HEK293 (cell line): ENCODE results near the gene SLC12A2.

Experiments
- CTCF ChIA-PET: fragments of 350-600 bp; formaldehyde crosslinking; extraction: SDS; loops from one replicate; lab custom pipeline; 2021; ENCODE audit warnings: antibody characterized with exemption; lab: Yijun Ruan, JAX
- POLR2A ChIA-PET: fragments of 300-600 bp; formaldehyde crosslinking; extraction: SDS; loops from one replicate; lab custom pipeline; 2020; ENCODE audit warnings: antibody characterized with exemption, inconsistent platforms; lab: Yijun Ruan, JAX
- H3K27ac ChIP-seq: fragments of 200-500 bp; sonication (Bioruptor generic); 2 replicates; pipeline ENCODE4 v1.5.1; 2014; ENCODE audit warnings: low read depth, low read length, control low read depth, inconsistent platforms; ENCODE audit errors: extremely low read depth
- H3K36me3 ChIP-seq, 2 experiments: fragments of 200-500 bp in 1 of 2; sonication (Bioruptor generic) in 1 of 2; 1 replicate in 1 of 2; 2 replicates in 1 of 2; pipeline ENCODE4 v1.5.1; 2014 to 2017; ENCODE audit warnings: inconsistent platforms in 2 of 2, low read length in 2 of 2; ENCODE audit not compliant: control insufficient read depth in 2 of 2, insufficient read depth in 1 of 2
- H3K4me1 ChIP-seq: fragments of 200-500 bp; sonication (Bioruptor generic); 2 replicates; pipeline ENCODE4 v1.5.1; 2014; ENCODE audit warnings: mild to moderate bottlenecking, low read length, inconsistent platforms; ENCODE audit not compliant: control insufficient read depth, insufficient read depth
- H3K4me3 ChIP-seq: 2 replicates; pipeline ENCODE4 v1.5.1; 2011; ENCODE audit warnings: low read depth, mild to moderate bottlenecking, control low read depth, low read length, moderate library complexity
- H3K9me3 ChIP-seq: fragments of 200-500 bp; sonication (Bioruptor generic); 2 replicates; pipeline ENCODE4 v1.5.1; 2014; ENCODE audit warnings: low read depth, low read length, inconsistent platforms; ENCODE audit not compliant: control insufficient read depth, insufficient read depth
- FEZF1 ChIP-seq: fragments of 450-650 bp; formaldehyde crosslinking; IDR thresholded peaks from 2 replicates; pipeline ENCODE4 v1.5.1; 2016; ENCODE audit warnings: missing biosample characterization, missing genetic modification characterization
- GLI2 ChIP-seq: fragments of 450-650 bp; formaldehyde crosslinking; IDR thresholded peaks from 2 replicates; pipeline ENCODE4; 2017; ENCODE audit warnings: missing biosample characterization, missing genetic modification characterization, low read depth, borderline replicate concordance
- OSR2 ChIP-seq: fragments of 450-650 bp; formaldehyde crosslinking; IDR thresholded peaks from 2 replicates; pipeline ENCODE4 v1.5.1; 2016; ENCODE audit warnings: missing biosample characterization, missing genetic modification characterization
- PRDM6 ChIP-seq: fragments of 450-650 bp; formaldehyde crosslinking; IDR thresholded peaks from 2 replicates; pipeline ENCODE4 v1.5.1; 2017; ENCODE audit warnings: missing biosample characterization, missing genetic modification characterization
- SETDB1 ChIP-seq: IDR thresholded peaks from one replicate; pipeline ENCODE4 v1.6.1; 2017; ENCODE audit warnings: mild to moderate bottlenecking, low read length, moderate library complexity, mixed read lengths; ENCODE audit not compliant: insufficient read length
- ZBTB17 ChIP-seq: fragments of 450-650 bp; formaldehyde crosslinking; IDR thresholded peaks from 2 replicates; pipeline ENCODE4 v1.5.1; 2016; ENCODE audit warnings: missing biosample characterization, missing genetic modification characterization
- ZBTB20 ChIP-seq: fragments of 450-650 bp; formaldehyde crosslinking; IDR thresholded peaks from 2 replicates; pipeline ENCODE4 v1.5.1; 2016; ENCODE audit warnings: missing biosample characterization, missing genetic modification characterization
- ZBTB7A ChIP-seq: fragments of 450-650 bp; formaldehyde crosslinking; IDR thresholded peaks from 2 replicates; pipeline ENCODE4 v1.5.1; 2016; ENCODE audit warnings: low read depth, missing biosample characterization, missing genetic modification characterization
- ZNF10 ChIP-seq: fragments of 450-650 bp; formaldehyde crosslinking; IDR thresholded peaks from 2 replicates; pipeline ENCODE4 v1.5.1; 2017; ENCODE audit warnings: missing biosample characterization, missing genetic modification characterization
- ZNF133 ChIP-seq: fragments of 450-650 bp; formaldehyde crosslinking; IDR thresholded peaks from 2 replicates; pipeline ENCODE4 v1.5.1; 2016; ENCODE audit warnings: missing biosample characterization, missing genetic modification characterization
- ZNF16 ChIP-seq: fragments of 450-650 bp; formaldehyde crosslinking; IDR thresholded peaks from 2 replicates; pipeline ENCODE4 v1.5.1; 2016; ENCODE audit warnings: low read depth, missing biosample characterization, missing genetic modification characterization
- ZNF19 ChIP-seq: fragments of 450-650 bp; formaldehyde crosslinking; IDR thresholded peaks from 2 replicates; pipeline ENCODE4; 2016; ENCODE audit warnings: missing biosample characterization, missing genetic modification characterization, low read depth
- ZNF214 ChIP-seq: fragments of 450-650 bp; formaldehyde crosslinking; IDR thresholded peaks from 2 replicates; pipeline ENCODE4 v1.5.1; 2017; ENCODE audit warnings: missing biosample characterization, mild to moderate bottlenecking, missing genetic modification characterization, borderline replicate concordance
- ZNF223 ChIP-seq: fragments of 450-650 bp; formaldehyde crosslinking; IDR thresholded peaks from 2 replicates; pipeline ENCODE4 v1.5.1; 2016; ENCODE audit warnings: missing biosample characterization, missing genetic modification characterization
- ZNF350 ChIP-seq: fragments of 450-650 bp; formaldehyde crosslinking; IDR thresholded peaks from 2 replicates; pipeline ENCODE4 v1.5.0; 2017; ENCODE audit warnings: missing biosample characterization, mild to moderate bottlenecking, missing genetic modification characterization
- ZNF37A ChIP-seq: fragments of 450-650 bp; IDR thresholded peaks from 2 replicates; pipeline ENCODE4 v1.5.1; 2018; ENCODE audit warnings: missing biosample characterization, missing genetic modification characterization
- ZNF501 ChIP-seq: fragments of 450-650 bp; formaldehyde crosslinking; IDR thresholded peaks from 2 replicates; pipeline ENCODE4 v1.5.1; 2016; ENCODE audit warnings: missing biosample characterization, missing genetic modification characterization
- ZNF529 ChIP-seq: fragments of 450-650 bp; formaldehyde crosslinking; IDR thresholded peaks from 2 replicates; pipeline ENCODE4 v1.5.1; 2017; ENCODE audit warnings: missing genetic modification characterization, missing biosample characterization; ENCODE audit not compliant: insufficient replicate concordance
- ZNF555 ChIP-seq: fragments of 450-650 bp; formaldehyde crosslinking; conservative IDR thresholded peaks from 2 replicates; pipeline ENCODE4 v1.5.1; 2017; ENCODE audit warnings: missing biosample characterization, mild to moderate bottlenecking, missing genetic modification characterization, inconsistent platforms
- ZNF558 ChIP-seq: fragments of 450-650 bp; formaldehyde crosslinking; IDR thresholded peaks from 2 replicates; pipeline ENCODE4 v1.5.1; 2016; ENCODE audit warnings: missing biosample characterization, missing genetic modification characterization
- ZNF654 ChIP-seq: fragments of 450-650 bp; formaldehyde crosslinking; IDR thresholded peaks from 2 replicates; pipeline ENCODE4 v1.5.1; 2016; ENCODE audit warnings: low read depth, missing biosample characterization, missing genetic modification characterization
- ZNF658 ChIP-seq: fragments of 450-650 bp; formaldehyde crosslinking; IDR thresholded peaks from 2 replicates; pipeline ENCODE4; 2016; ENCODE audit warnings: missing biosample characterization, missing genetic modification characterization
- ZNF785 ChIP-seq: fragments of 450-650 bp; formaldehyde crosslinking; IDR thresholded peaks from 2 replicates; pipeline ENCODE4 v1.5.1; 2016; ENCODE audit warnings: missing biosample characterization, missing genetic modification characterization
- ZNF791 ChIP-seq: fragments of 450-650 bp; formaldehyde crosslinking; IDR thresholded peaks from 2 replicates; pipeline ENCODE4 v1.5.1; 2016; ENCODE audit warnings: missing biosample characterization, missing genetic modification characterization
- ZNF792 ChIP-seq: fragments of 450-650 bp; formaldehyde crosslinking; IDR thresholded peaks from 2 replicates; pipeline ENCODE4 v1.5.1; 2016; ENCODE audit warnings: missing biosample characterization, missing genetic modification characterization
- ZNF843 ChIP-seq: fragments of 450-650 bp; formaldehyde crosslinking; IDR thresholded peaks from 2 replicates; pipeline ENCODE4 v1.5.1; 2016; ENCODE audit warnings: missing biosample characterization, missing genetic modification characterization
- TF ChIP-seq, protein P1 (sequence below): fragments of 450-650 bp; formaldehyde crosslinking; IDR thresholded peaks from 2 replicates; pipeline ENCODE4 v1.5.1; 2016; ENCODE audit warnings: missing biosample characterization, missing genetic modification characterization, low read depth
- TF ChIP-seq, protein P2 (sequence below): fragments of 450-650 bp; IDR thresholded peaks from 2 replicates; pipeline ENCODE4 v1.5.1; 2018; ENCODE audit warnings: missing biosample characterization, missing genetic modification characterization
- TF ChIP-seq, protein P3 (sequence below): fragments of 450-650 bp; formaldehyde crosslinking; IDR thresholded peaks from 2 replicates; pipeline ENCODE4 v1.5.1; 2016; ENCODE audit warnings: missing biosample characterization, missing genetic modification characterization

Gene SLC12A2

DNA sequence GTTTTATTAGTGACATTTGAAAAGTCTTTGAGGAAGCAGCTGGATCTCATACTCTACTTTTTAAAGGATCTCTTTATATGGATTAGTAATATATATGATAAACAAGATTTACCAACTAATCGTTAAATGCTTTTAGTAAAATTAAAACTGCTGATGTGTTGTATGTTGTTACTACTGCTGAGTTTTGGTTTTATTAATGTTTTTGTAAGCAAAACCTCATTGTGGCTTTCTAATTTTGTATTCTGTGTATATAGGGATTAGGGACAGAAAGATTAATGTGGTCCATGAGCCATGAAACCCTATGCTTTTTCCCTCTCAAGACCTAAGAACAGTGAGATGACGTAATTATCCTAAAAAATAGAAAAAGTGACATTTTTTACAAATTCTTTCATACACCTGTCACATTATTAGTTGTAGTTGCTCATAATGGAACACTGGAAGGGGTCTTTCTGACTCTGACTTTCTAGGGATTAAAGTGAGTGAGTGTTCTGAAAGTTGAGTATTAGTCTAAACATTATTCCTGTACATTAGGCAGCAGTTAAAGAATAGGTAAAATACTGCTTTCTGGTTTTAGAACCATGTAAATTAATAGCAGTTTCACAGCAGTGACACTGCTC, 85.9 kb downstream of the SLC12A2 start:
- POLR2A ChIA-PET = no interaction called here

DNA sequence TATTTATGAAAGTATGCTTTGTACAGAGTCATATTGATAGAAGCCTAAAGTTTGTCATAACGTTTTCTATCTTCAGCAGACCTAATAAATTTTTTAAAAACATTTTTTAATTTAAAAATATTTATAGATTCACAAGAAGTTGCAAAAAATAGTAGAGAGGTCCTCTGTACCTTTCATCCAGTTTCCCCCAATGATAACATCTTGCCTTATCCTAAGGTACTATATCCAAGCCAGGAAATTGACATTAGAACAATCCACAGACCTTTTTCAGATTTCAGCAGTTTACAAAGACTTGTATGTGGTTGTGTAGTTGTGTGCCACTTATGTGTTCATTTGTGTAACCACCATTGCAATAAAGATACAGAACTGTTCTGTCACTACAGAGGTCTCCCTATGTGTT, 88.5 kb downstream of the SLC12A2 start:
- no peak overlapping the region for H3K4me3 ChIP-seq
- POLR2A ChIA-PET = no interaction called here

More for the DNA sequence above, 85.9 kb downstream of the SLC12A2 start:
- Histone ChIP-seq H3K4me1 (peaks cover 9% of the 10 kb centered on the region; the same call in 1 of the 2 replicates), H3K9me3 (no peaks in the 10 kb centered on the region), H3K4me3 (no peak overlapping the region), H3K27ac (no peak overlapping the region), H3K36me3 (peaks cover 6 to 15% of the 10 kb centered on the region in 2 experiments)
- CTCF ChIA-PET = no interaction called here
- no peak for TF ChIP-seq ZBTB20
- no peak for TF ChIP-seq ZBTB17 (tag by site-specific recombination)
- no peak for TF ChIP-seq SETDB1
- no peak for TF ChIP-seq ZNF792 (tag by site-specific recombination)
- TF ChIP-seq ZNF10 (tag by site-specific recombination) = no peak
- TF ChIP-seq, protein P1, sequence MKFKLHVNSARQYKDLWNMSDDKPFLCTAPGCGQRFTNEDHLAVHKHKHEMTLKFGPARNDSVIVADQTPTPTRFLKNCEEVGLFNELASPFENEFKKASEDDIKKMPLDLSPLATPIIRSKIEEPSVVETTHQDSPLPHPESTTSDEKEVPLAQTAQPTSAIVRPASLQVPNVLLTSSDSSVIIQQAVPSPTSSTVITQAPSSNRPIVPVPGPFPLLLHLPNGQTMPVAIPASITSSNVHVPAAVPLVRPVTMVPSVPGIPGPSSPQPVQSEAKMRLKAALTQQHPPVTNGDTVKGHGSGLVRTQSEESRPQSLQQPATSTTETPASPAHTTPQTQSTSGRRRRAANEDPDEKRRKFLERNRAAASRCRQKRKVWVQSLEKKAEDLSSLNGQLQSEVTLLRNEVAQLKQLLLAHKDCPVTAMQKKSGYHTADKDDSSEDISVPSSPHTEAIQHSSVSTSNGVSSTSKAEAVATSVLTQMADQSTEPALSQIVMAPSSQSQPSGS (tag by site-specific recombination) = 0 out of 2 replicates have a peak, but pooled peaks have one; percentile 30
- no peak for TF ChIP-seq ZNF16 (tag by site-specific recombination)
- TF ChIP-seq ZNF843 (tag by site-specific recombination) = peak; percentile 76
- TF ChIP-seq FEZF1 (tag by site-specific recombination) = 0 out of 2 replicates have a peak, but pooled peaks have one; percentile 33
- TF ChIP-seq, protein P2, sequence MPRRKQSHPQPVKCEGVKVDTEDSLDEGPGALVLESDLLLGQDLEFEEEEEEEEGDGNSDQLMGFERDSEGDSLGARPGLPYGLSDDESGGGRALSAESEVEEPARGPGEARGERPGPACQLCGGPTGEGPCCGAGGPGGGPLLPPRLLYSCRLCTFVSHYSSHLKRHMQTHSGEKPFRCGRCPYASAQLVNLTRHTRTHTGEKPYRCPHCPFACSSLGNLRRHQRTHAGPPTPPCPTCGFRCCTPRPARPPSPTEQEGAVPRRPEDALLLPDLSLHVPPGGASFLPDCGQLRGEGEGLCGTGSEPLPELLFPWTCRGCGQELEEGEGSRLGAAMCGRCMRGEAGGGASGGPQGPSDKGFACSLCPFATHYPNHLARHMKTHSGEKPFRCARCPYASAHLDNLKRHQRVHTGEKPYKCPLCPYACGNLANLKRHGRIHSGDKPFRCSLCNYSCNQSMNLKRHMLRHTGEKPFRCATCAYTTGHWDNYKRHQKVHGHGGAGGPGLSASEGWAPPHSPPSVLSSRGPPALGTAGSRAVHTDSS (tag by site-specific recombination) = no peak
- TF ChIP-seq OSR2 = peak; percentile 62; the same call in 1 of the 2 replicates
- no peak for TF ChIP-seq ZBTB7A (tag by site-specific recombination)
- TF ChIP-seq ZNF133 (tag by site-specific recombination) = no peak
- no peak for TF ChIP-seq ZNF501
- TF ChIP-seq ZNF791 (tag by site-specific recombination) = no peak
- TF ChIP-seq ZNF785 (tag by site-specific recombination) = no peak
- TF ChIP-seq ZNF37A (tag by site-specific recombination) = no peak
- no peak for TF ChIP-seq ZNF558 (tag by site-specific recombination)
- no peak for TF ChIP-seq GLI2 (tag by site-specific recombination)
- no peak for TF ChIP-seq ZNF654 (tag by site-specific recombination)
- no peak for TF ChIP-seq ZNF555 (tag by site-specific recombination)
- no peak for TF ChIP-seq ZNF214 (tag by site-specific recombination)
- TF ChIP-seq PRDM6 = peak; percentile 77
- no peak for TF ChIP-seq ZNF658
- TF ChIP-seq ZNF350 (tag by site-specific recombination) = no peak
- TF ChIP-seq ZNF223 = no peak
- TF ChIP-seq ZNF19 (tag by site-specific recombination) = no peak
- TF ChIP-seq, protein P3, sequence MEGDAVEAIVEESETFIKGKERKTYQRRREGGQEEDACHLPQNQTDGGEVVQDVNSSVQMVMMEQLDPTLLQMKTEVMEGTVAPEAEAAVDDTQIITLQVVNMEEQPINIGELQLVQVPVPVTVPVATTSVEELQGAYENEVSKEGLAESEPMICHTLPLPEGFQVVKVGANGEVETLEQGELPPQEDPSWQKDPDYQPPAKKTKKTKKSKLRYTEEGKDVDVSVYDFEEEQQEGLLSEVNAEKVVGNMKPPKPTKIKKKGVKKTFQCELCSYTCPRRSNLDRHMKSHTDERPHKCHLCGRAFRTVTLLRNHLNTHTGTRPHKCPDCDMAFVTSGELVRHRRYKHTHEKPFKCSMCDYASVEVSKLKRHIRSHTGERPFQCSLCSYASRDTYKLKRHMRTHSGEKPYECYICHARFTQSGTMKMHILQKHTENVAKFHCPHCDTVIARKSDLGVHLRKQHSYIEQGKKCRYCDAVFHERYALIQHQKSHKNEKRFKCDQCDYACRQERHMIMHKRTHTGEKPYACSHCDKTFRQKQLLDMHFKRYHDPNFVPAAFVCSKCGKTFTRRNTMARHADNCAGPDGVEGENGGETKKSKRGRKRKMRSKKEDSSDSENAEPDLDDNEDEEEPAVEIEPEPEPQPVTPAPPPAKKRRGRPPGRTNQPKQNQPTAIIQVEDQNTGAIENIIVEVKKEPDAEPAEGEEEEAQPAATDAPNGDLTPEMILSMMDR (tag by site-specific recombination) = no peak

More for the DNA sequence above, 88.5 kb downstream of the SLC12A2 start:
- peaks cover 6 to 20% of the 10 kb centered on the region in 2 experiments for H3K36me3 ChIP-seq
- CTCF ChIA-PET = interaction anchor here (0.7 kb wide), 1 partner anchor 9 kb away, joined by 3 read pairs; no protein-coding TSS in a partner anchor
- TF ChIP-seq ZNF529 (tag by site-specific recombination) (peak; percentile 99), ZNF501 (no peak)
- TF ChIP-seq, all 188 proteins: peak for 1
- Histone ChIP-seq H3K9me3 (no peaks in the 10 kb centered on the region), H3K27ac (no peak overlapping the region), H3K4me1 (peaks cover 9% of the 10 kb centered on the region; the same call in 1 of the 2 replicates)
